ENCODE data around the gene RTN4RL2.

GRCh38 chr11:57436031-57436430 lies 24.3 kb upstream of the RTN4RL2 start:
- TF ChIP-seq POLR2A (IDR thresholded peaks at IDR 0.05) (no peak), POLR2AphosphoS5 (IDR thresholded peaks at IDR 0.05) (no peak), CTCF (IDR thresholded peaks at IDR 0.05) (no peak)

All from gastroesophageal sphincter (tissue), 3 donors.